ENCODE measurements around the gene C9.

- TF ChIP-seq CTCF (IDR thresholded peaks at IDR 0.05) (no peak), POLR2A (IDR thresholded peaks at IDR 0.05) (no peak)
Measured at GRCh38 chr5:39413771-39414170, 49.5 kb upstream of the C9 start.
